ENCODE results near the gene FTO. TPM values are rescaled to one million over a fixed set of nuclear protein-coding genes. Genes with fewer than 3 reads are reported as not detected.

FTO gene
- total RNA-seq, 4 donors from 2014 or later, result 125 to 182 (median 164) TPM

DNA sequence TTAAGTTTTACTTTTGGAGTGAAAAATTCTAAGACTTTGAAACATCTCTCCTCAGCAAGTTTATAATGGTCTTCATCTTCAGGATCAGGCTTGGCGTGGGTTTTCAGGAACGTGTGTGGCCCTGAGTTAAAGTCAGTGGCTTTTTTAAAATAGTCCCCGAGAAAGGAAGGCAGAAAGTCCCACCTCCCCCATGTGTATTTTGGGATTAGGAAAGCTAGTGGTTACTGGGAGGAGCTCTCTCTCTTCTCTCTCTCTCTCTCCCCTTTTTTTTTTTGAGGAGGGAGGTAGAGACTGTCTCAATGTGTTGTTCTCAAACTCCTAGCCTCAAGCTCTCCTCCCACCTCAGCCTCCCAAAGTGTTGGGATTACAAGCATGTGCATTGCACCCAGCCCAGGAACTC is 369.4 kb downstream of the FTO start:
- peaks cover 6 to 14% of the 10 kb centered on the region in 2 donors for H3K4me1 ChIP-seq
- intact Hi-C loops (cut with DNase I), result no loop called here
- H3K4me3 ChIP-seq (replicated peaks in 1 of 3), result no peak overlapping the region
- TF ChIP-seq, protein P1, sequence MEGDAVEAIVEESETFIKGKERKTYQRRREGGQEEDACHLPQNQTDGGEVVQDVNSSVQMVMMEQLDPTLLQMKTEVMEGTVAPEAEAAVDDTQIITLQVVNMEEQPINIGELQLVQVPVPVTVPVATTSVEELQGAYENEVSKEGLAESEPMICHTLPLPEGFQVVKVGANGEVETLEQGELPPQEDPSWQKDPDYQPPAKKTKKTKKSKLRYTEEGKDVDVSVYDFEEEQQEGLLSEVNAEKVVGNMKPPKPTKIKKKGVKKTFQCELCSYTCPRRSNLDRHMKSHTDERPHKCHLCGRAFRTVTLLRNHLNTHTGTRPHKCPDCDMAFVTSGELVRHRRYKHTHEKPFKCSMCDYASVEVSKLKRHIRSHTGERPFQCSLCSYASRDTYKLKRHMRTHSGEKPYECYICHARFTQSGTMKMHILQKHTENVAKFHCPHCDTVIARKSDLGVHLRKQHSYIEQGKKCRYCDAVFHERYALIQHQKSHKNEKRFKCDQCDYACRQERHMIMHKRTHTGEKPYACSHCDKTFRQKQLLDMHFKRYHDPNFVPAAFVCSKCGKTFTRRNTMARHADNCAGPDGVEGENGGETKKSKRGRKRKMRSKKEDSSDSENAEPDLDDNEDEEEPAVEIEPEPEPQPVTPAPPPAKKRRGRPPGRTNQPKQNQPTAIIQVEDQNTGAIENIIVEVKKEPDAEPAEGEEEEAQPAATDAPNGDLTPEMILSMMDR (IDR thresholded peaks at IDR 0.05), result no peak
- TF ChIP-seq POLR2A (IDR thresholded peaks at IDR 0.05), result no peak
- DNase-seq, result no peak
- WGBS, 2 donors, result 92% methylated on average over 3 of the region's 3 CpGs
- no peaks in the 10 kb centered on the region for H3K27me3 ChIP-seq
- no peak overlapping the region for H3K27ac ChIP-seq
- no peaks in the 10 kb centered on the region for H3K9me3 ChIP-seq
- no peaks in the 10 kb centered on the region for H3K36me3 ChIP-seq

DNA sequence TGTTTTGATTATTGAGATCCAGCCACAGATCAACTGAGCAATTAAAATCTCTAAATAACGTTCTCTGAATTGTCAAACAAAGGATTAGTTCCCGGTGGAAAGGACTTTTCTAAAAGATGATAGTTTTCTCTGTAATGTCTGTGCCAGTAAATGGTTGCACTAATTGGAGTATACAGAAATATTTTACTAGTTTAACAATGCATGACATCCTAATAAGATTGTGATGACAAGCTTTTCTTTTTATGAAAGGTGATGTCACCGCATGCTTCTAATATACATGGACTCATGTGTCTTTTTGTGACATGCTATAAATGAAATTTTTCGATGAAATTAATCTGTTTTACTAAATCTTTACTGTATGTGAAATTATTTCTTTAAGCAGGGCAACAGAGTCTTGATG is 371.5 kb downstream of the FTO start:
- no peaks in the 10 kb centered on the region for H3K27me3 ChIP-seq
- 94 to 96% methylated on average over 4 of the region's 4 CpGs for WGBS, 2 donors
- no peak for TF ChIP-seq POLR2A (IDR thresholded peaks at IDR 0.05)
- TF ChIP-seq, protein P1 (IDR thresholded peaks at IDR 0.05), result no peak
- no peak overlapping the region for H3K27ac ChIP-seq
- peaks cover 12 to 16% of the 10 kb centered on the region in 2 donors for H3K4me1 ChIP-seq
- no peaks in the 10 kb centered on the region for H3K9me3 ChIP-seq
- no peak overlapping the region for H3K4me3 ChIP-seq (replicated peaks in 1 of 3)
- intact Hi-C loops (cut with DNase I), result no loop called here
- no peak for DNase-seq
- H3K36me3 ChIP-seq, result no peaks in the 10 kb centered on the region

DNA sequence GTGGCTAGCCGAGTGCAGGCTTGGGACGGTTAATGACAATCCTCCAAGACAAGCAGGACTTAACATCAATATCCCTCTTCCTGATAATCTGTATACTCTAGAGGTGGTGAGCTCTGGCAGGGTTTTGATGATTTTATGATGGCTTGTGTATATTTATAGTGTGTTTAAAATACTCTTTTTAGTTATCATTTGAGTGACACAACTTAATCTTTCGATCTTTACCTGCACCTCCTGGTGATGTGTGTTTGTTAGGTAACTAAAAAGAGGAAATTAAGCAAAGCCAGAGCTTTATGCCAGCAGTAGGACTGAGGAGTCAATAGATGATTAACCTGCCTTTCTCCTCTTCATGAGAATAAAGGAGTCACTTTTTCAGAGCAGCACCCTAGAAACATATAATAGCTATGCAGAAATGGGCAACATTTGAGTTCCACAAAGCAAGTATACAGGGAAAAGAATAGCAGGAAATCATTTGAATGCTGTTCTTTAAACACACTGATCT is 372.1 kb downstream of the FTO start:
- Histone ChIP-seq H3K4me1 (peaks cover 12 to 16% of the 10 kb centered on the region in 2 donors), H3K27me3 (no peaks in the 10 kb centered on the region), H3K4me3 (replicated peaks in 1 of 3) (no peak overlapping the region), H3K9me3 (no peaks in the 10 kb centered on the region), H3K27ac (no peak overlapping the region), H3K36me3 (no peaks in the 10 kb centered on the region)
- no peak for TF ChIP-seq POLR2A (IDR thresholded peaks at IDR 0.05)
- TF ChIP-seq, protein P1 (IDR thresholded peaks at IDR 0.05), result no peak
- DNase-seq, result no peak
- intact Hi-C loops (cut with DNase I), result no loop called here
- 98% methylated on average over 3 of the region's 3 CpGs for WGBS, 2 donors

DNA sequence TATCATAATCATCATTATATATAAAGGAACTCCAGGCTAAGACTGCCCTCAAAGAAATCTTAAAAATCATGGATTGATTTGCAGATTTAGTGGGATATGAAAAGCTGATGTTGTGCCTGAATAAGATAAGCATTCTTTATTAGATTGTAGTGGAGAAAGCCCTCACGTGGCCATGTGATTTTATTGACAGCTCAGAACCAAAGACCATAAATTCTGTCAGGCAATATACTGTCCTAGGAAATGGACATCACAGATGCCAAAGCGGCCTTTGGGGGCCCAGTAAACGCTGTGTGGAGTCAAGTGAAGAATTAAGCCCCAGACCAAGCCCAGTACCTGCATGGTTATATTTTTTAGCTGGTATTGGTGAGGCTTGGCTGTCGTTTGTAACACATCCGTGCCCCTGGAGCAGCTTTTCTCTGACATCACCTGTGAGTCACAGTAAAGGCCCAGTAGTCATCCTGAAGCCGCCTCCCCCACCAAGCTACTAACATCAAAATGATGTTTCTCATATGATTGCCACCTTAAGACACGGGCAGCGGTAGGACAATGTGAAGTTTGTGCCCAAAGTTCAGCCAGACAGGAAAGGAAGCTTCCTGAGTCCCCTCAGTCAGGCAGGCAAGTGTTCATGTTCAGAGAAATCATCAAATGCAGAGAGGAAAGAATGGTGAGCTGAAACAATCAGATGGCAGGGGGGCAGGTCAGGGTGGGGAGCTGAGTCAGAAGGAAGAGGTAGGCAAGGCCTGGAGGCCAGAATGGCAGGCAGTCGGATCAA is 373.3 kb downstream of the FTO start:
- no peak for DNase-seq
- H3K4me3 ChIP-seq (replicated peaks in 1 of 3), result no peak overlapping the region
- WGBS, 2 donors, result 82% methylated on average over 9 of the region's 9 CpGs
- no peaks in the 10 kb centered on the region for H3K27me3 ChIP-seq
- intact Hi-C loops (cut with DNase I), result no loop called here
- H3K4me1 ChIP-seq, result peaks cover 6 to 10% of the 10 kb centered on the region in 2 donors
- H3K27ac ChIP-seq, result no peak overlapping the region
- no peaks in the 10 kb centered on the region for H3K9me3 ChIP-seq
- TF ChIP-seq POLR2A (IDR thresholded peaks at IDR 0.05), result no peak
- TF ChIP-seq, protein P1 (IDR thresholded peaks at IDR 0.05), result no peak
- no peaks in the 10 kb centered on the region for H3K36me3 ChIP-seq

DNA sequence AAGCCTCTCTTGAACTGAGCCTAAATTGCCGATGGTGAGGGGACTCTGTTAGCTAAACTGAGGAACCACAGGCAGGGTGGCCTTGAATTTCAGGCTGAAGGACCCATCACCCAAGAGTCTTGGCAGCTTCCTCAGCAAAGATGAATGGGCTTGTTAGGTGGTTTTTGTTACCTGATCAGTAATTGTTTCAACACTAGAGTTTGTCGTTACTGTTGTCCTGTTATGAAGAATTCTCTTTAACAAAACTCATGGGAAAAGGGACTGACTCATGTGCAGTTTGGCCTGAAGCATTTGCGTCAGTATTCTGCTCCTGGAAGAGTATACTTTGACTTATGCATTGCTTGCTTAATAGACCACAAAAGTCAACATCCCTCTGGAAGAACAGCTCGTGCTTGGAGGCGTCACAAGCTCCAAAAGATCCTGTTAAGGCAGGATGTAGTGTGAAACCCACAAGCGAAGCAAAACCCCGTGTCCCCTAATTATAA is 376.6 kb downstream of the FTO start:
- 45 to 47% methylated on average over 7 of the region's 7 CpGs for WGBS, 2 donors
- Histone ChIP-seq H3K27ac (peak overlapping the region; percentile 27 to 84 (median 72)), H3K4me3 (replicated peaks in 1 of 3) (no peak overlapping the region), H3K9me3 (no peaks in the 10 kb centered on the region), H3K4me1 (peaks cover 6 to 7% of the 10 kb centered on the region in 2 donors), H3K27me3 (no peaks in the 10 kb centered on the region), H3K36me3 (no peaks in the 10 kb centered on the region)
- TF ChIP-seq POLR2A (IDR thresholded peaks at IDR 0.05), result no peak
- TF ChIP-seq, protein P1 (IDR thresholded peaks at IDR 0.05), result no peak
- peak; percentile 32 to 58 for DNase-seq
- intact Hi-C loops (cut with DNase I), result no loop called here

Data from thyroid gland (tissue), 4 donors.